K562 (cell line): ENCODE measurements around the gene RIPK3. TPM values are rescaled to one million over a fixed set of nuclear protein-coding genes. Genes with fewer than 3 reads are reported as not detected.

Experiments used
- ATAC-seq: fragments of 200-7000 bp; cut with Tn5 transposase; 3 replicates; pipeline ENCODE4 v1.9.1; 2020; ENCODE audit warnings: moderate library complexity
- BruUV-seq: library from RNA; stranded (reverse); fragments of 400-500 nt; replicated peaks from 2 replicates; lab custom pipeline; 2021; lab: Mats Ljungman, UMichigan
- CTCF ChIA-PET: fragments of 300-600 bp; formaldehyde crosslinking; extraction: SDS; loops from one replicate; lab custom pipeline; 2021; ENCODE audit warnings: low intra/inter-chr PET ratio; lab: Yijun Ruan, JAX
- POLR2A ChIA-PET: fragments of 300-600, 350-650 bp; sonication (Branson Sonifier 250); formaldehyde crosslinking; extraction: SDS; loops from one replicate; lab custom pipeline; 2021; ENCODE audit warnings: antibody characterized with exemption, inconsistent platforms; lab: Yijun Ruan, JAX
- DNase-seq, 4 experiments: peaks; one replicate each; pipeline versions ENCODE4 v3.0.0 to v3.0.0-alpha.2; 2011 to 2018; ENCODE audit warnings: low spot score in 3 of 4, mixed read lengths in 3 of 4; ENCODE audit errors: extremely low read depth in 1 of 4
- FAIRE-seq: peaks from 2 replicates; lab custom pipeline; 2011; peaks lifted over from hg19 to GRCh38; lab: Jason Lieb, UNC
- H2AFZ ChIP-seq: 2 replicates; pipeline ENCODE4 v1.6.0; 2011; ENCODE audit warnings: low read depth, low read length, control low read depth, inconsistent platforms
- H3K27ac ChIP-seq: fragments of 200-600 bp; 3 replicates; pipeline ENCODE4 v1.8.0; 2011; ENCODE audit warnings: low read depth, mild to moderate bottlenecking, control low read depth, inconsistent platforms, low read length, moderate library complexity, mixed read lengths; ENCODE audit errors: extremely low read depth
- H3K27me3 ChIP-seq, 2 experiments: fragments of 300-600 bp in 1 of 2; 2 replicates in 1 of 2; 3 replicates in 1 of 2; pipeline versions ENCODE4 v1.6.0 to v1.8.0; 2011; ENCODE audit warnings: inconsistent platforms in 2 of 2, low read length in 2 of 2, mild to moderate bottlenecking in 1 of 2, mixed read lengths in 1 of 2, moderate library complexity in 1 of 2; ENCODE audit not compliant: control insufficient read depth in 2 of 2, insufficient read depth in 2 of 2
- H3K36me3 ChIP-seq: fragments of 300-600 bp; 3 replicates; pipeline ENCODE4 v1.8.0; 2011; ENCODE audit warnings: mild to moderate bottlenecking, low read length, inconsistent platforms; ENCODE audit not compliant: control insufficient read depth, insufficient read depth
- H3K4me1 ChIP-seq, 2 experiments: fragments of 200-600 bp in 1 of 2; replicated peaks in 1 of 2; 2 replicates in 1 of 2; 3 replicates in 1 of 2; pipeline versions ENCODE4 v1.5.1 to v1.8.0; 2011; ENCODE audit warnings: inconsistent platforms in 2 of 2, low read length in 2 of 2, mild to moderate bottlenecking in 1 of 2, mixed read lengths in 1 of 2, moderate library complexity in 1 of 2; ENCODE audit not compliant: control insufficient read depth in 2 of 2, insufficient read depth in 2 of 2
- H3K4me2 ChIP-seq: 2 replicates; pipeline ENCODE4 v1.6.1; 2011; ENCODE audit warnings: low read length, control low read depth, inconsistent platforms, mixed read lengths; ENCODE audit not compliant: insufficient read depth
- H3K4me3 ChIP-seq: fragments of 200-600 bp; sonication (generic), shearing (Covaris generic); 2 replicates; pipeline ENCODE4 v1.5.1; 2016; ENCODE audit warnings: control low read depth, inconsistent platforms
- H3K79me2 ChIP-seq: fragments of 200-600 bp; 3 replicates; pipeline ENCODE4 v1.8.0; 2011; ENCODE audit warnings: low read length, inconsistent platforms; ENCODE audit not compliant: control insufficient read depth, insufficient read depth
- H3K9ac ChIP-seq, 2 experiments: 2 replicates each; pipeline versions ENCODE4 v1.6.0 to v1.6.1; 2011; ENCODE audit warnings: low read depth in 2 of 2, low read length in 2 of 2, control low read depth in 1 of 2, inconsistent platforms in 1 of 2, mild to moderate bottlenecking in 1 of 2, mixed read lengths in 1 of 2; ENCODE audit not compliant: insufficient read depth in 1 of 2
- H3K9me1 ChIP-seq: one replicate; pipeline ENCODE4 v1.6.0; 2011; ENCODE audit warnings: inconsistent platforms, mild to moderate bottlenecking, low read length, moderate library complexity; ENCODE audit not compliant: control insufficient read depth, insufficient read depth
- H3K9me3 ChIP-seq: replicated peaks from 2 replicates; pipeline ENCODE4 v1.5.1; 2011; ENCODE audit warnings: low read depth, low read length, inconsistent platforms; ENCODE audit not compliant: control insufficient read depth, insufficient read depth
- H4K20me1 ChIP-seq: replicated peaks from 2 replicates; pipeline ENCODE4 v1.6.1; 2011; ENCODE audit warnings: low read length, inconsistent platforms, mixed read lengths; ENCODE audit not compliant: control insufficient read depth, insufficient read depth
- CBX8 ChIP-seq: fragments of 200-600 bp; sonication (generic); IDR thresholded peaks from 2 replicates; pipeline ENCODE4 v1.6.1; 2012; ENCODE audit warnings: borderline replicate concordance, mixed run types, low read depth, mild to moderate bottlenecking, moderate library complexity, mixed read lengths, low read length, control low read depth, inconsistent platforms; ENCODE audit not compliant: poor library complexity, severe bottlenecking; ENCODE audit errors: extremely low read depth
- CREB1 ChIP-seq, 2 experiments: sonication (generic) in 1 of 2; formaldehyde crosslinking in 1 of 2; IDR thresholded peaks; 2 replicates each; pipeline versions ENCODE4 v1.6.1 to v1.8.0; 2012 to 2022; ENCODE audit warnings: inconsistent platforms in 1 of 2, mild to moderate bottlenecking in 1 of 2, missing genetic modification reagents in 1 of 2, moderate library complexity in 1 of 2
- SMAD1 ChIP-seq: fragments of 150-350 bp; IDR thresholded peaks from 2 replicates; pipeline ENCODE4 v1.6.1; 2014; ENCODE audit warnings: low read length, low read depth; ENCODE audit not compliant: partially characterized antibody
- SMAD4 ChIP-seq: fragments of 250-450 bp; sonication (Bioruptor Pico); conservative IDR thresholded peaks from 2 replicates; pipeline ENCODE4 v1.8.0; 2021; ENCODE audit warnings: inconsistent platforms, mild to moderate bottlenecking, moderate library complexity
- TRIM25 ChIP-seq: fragments of 450-650 bp; IDR thresholded peaks from 2 replicates; pipeline ENCODE4 v1.7.0; 2016; ENCODE audit warnings: borderline replicate concordance
- ZFX ChIP-seq: sonication (generic); formaldehyde crosslinking; IDR thresholded peaks from 2 replicates; pipeline ENCODE4 v1.8.0; 2022; ENCODE audit warnings: mild to moderate bottlenecking, missing genetic modification reagents, moderate library complexity
- ZNF384 ChIP-seq: IDR thresholded peaks from 2 replicates; pipeline ENCODE4 v1.6.1; 2012; ENCODE audit warnings: low read depth, low read length, improper control_type of control experiment
- ZNF655 ChIP-seq: fragments of 250-450 bp; sonication (Bioruptor Pico); IDR thresholded peaks from 2 replicates; pipeline ENCODE4 v1.5.0; 2021
- WGBS: fragments of 100-300 bp; shearing (Covaris generic); methylation state at CpG from one replicate; pipeline ENCODE4 v1.1.6; 2016; ENCODE audit warnings: low coverage, mixed read lengths; ENCODE audit not compliant: insufficient coverage; ENCODE audit errors: missing lambda C conversion rate; 5-methylcytosine and 5-hydroxymethylcytosine counted together
- in situ Hi-C: fragments of 300-500 bp; cut with MboI; formaldehyde crosslinking; loops from 4 replicates; pipeline ENCODE4 v1.15.0; 2018; ENCODE audit warnings: inconsistent platforms, mixed read lengths
- intact Hi-C: fragments of 100-400 bp; cut with micrococcal nuclease; formaldehyde crosslinking; loops from 2 replicates; pipeline ENCODE4 v1.14.2; 2022
- polyA plus RNA-seq, 8 experiments: library from polyadenylated mRNA; depleted of rRNA in 4 of 8; stranded (reverse) in 5 of 8; unstranded in 3 of 8; fragments of >200 nt; fragmentation: Nextera tagmentation in 2 of 8; fragmentation: Illumina TruSeq in 1 of 8; extraction: Ambion mirVana in 2 of 8; extraction: Trizol in 1 of 8; gene quantifications; 2 replicates each; pipeline versions ENCODE4 v1.2.1 to v1.2.3, GENCODE V29; 2011 to 2014; ENCODE audit warnings: inconsistent platforms in 1 of 8, missing spikeins in 1 of 8
- total RNA-seq, 7 experiments: library from RNA; depleted of rRNA in 6 of 7; stranded (reverse); fragments of >200 nt in 6 of 7; fragmentation: Illumina TruSeq in 2 of 7; extraction: Trizol in 2 of 7; gene quantifications; 2 replicates each; pipeline versions ENCODE4 v1.2.1 to v1.2.3, GENCODE V29; 2011 to 2021; ENCODE audit warnings: low replicate concordance in 1 of 7
- TF ChIP-seq, protein P1 (sequence below): sonication (generic); IDR thresholded peaks from 2 replicates; pipeline ENCODE4 v1.6.1; 2016
- TF ChIP-seq, protein P2 (sequence below): fragments of 200-800 bp; sonication (Bioruptor generic); IDR thresholded peaks from 2 replicates; pipeline ENCODE4 v1.6.1; 2017; ENCODE audit warnings: missing genetic modification characterization, missing compliant biosample characterization

Gene RIPK3
- total and polyA plus RNA-seq, 9 of the 15 experiments (the other 6 are each of a cell fraction or from before 2014, with no cell fraction given) = 0.03 to 0.43 (median 0.28) TPM; not detected in 3

DNA sequence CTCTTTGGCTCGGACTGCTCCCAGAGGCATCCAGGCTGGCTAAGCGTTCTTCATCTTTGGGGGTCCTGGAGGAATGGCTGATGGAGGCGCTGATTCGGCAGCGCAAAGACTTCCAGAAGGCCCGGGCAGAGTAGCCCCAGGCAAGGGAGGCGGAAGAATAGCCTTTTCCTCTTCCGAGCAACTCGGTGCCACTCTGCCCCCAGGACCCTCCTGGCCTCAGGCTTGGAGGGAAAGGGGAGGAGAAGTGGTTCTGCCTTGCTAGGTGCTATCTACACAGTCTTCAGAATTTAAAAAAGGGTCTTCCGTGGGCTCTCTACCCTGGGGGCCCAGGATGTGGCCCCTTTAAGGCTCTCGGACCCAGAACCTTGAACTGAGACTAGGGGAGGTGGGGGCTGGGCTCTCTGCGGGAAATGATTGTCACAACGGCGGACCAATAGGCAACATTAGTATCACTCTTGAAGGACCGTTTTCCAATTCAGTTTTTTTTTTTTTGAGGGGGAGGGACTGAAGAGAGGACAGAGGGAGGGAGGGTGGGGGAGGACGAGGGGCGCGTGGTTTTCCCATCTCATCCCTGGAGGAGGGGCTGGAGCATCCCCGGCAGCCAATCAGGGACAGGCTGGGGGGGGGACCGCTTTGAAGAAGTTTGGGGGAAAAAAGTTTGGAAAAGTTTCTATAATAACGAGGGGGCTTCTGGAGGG lies 27.9 kb upstream of the RIPK3 start, which contains the start of gene NFATC4 (continued):
- TF ChIP-seq, protein P1, sequence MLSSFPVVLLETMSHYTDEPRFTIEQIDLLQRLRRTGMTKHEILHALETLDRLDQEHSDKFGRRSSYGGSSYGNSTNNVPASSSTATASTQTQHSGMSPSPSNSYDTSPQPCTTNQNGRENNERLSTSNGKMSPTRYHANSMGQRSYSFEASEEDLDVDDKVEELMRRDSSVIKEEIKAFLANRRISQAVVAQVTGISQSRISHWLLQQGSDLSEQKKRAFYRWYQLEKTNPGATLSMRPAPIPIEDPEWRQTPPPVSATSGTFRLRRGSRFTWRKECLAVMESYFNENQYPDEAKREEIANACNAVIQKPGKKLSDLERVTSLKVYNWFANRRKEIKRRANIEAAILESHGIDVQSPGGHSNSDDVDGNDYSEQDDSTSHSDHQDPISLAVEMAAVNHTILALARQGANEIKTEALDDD = no peak
- TF ChIP-seq ZNF384 = peak; percentile 81

DNA sequence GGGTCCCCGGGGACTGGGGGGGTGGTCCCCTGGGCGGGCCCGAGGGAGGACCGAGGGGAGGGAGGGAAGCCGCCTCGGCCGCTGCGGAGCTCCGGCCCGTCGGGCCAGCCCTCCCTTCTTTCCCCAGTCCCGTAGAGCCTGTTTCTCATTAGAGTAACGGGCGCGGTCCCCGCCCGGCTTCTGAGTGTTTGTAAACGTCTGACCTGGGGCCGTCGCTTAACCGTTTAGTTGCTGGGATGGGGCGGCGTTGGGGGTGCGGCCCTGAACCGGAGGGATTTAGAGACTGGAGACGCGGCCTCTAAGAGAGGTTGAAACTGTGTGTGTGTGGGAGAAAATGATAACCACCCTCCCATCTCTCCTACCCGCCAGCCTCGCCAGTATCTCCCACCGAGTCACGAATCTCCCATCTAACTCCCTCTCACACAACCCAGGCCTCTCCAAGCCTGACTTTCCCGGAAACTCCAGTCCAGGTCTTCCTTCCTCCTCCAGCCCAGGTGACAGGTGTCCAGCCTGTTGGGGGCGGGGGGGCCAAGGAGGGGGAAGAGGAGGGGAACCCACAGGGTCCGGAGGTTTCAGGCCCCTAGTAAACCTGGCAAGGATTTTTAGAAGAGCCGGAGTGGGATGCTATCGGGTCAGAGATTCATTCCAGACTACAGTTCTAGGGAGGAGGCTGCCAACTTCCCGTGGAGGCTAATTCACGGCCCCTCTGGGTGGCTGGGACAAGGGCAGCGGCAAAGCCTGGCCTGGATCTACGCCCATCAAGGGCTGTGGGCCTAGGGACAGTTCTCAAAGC lies 27.1 kb upstream of the RIPK3 start:
- in situ Hi-C loops (no loop called here), intact Hi-C loops (loop anchor here (5.0 kb wide), 1 partner anchor 35 kb away; no protein-coding TSS in a partner anchor)
- peak; percentile 80 for FAIRE-seq
- CTCF ChIA-PET = no interaction called here
- Histone ChIP-seq H3K4me2 (peak overlapping the region; percentile 58), H3K36me3 (no peaks in the 10 kb centered on the region), H2AFZ (peak overlapping the region; percentile 61), H3K9me3 (no peaks in the 10 kb centered on the region), H3K79me2 (no peaks in the 10 kb centered on the region), H3K4me3 (peak overlapping the region; percentile 43), H3K27me3 (no peaks in the 10 kb centered on the region), H3K9ac (peak overlapping the region; percentile 55 to 84; a peak in 3 of 4 replicates), H3K4me1 (peaks cover 12 to 45% of the 10 kb centered on the region in 2 experiments; a peak in 4 of 5 replicates), H3K9me1 (no peaks in the 10 kb centered on the region), H4K20me1 (no peaks in the 10 kb centered on the region), H3K27ac (peak overlapping the region; percentile 69)
- BruUV-seq = no TSS peak
- peak; percentile 83 for ATAC-seq
- POLR2A ChIA-PET = interaction anchor here (0.6 to 1.2 kb wide), 3 partner anchors 12 to 27 kb away, joined by 3 to 4 read pairs (median 4); partner anchors contain the start of gene RIPK3
- DNase-seq = peak; percentile 54 to 77 (median 64)
- WGBS = 1% methylated on average over 21 of the region's 40 CpGs
- TF ChIP-seq ZFX (CRISPR knock-in tag) (peak; percentile 60), SMAD4 (CRISPR knock-in tag) (0 out of 2 replicates have a peak, but pooled peaks have one; percentile 14), CREB1 (IDR thresholded peaks at IDR 0.05) (no peak), CREB1 (CRISPR knock-in tag; IDR thresholded peaks at IDR 0.05) (no peak), ZNF655 (CRISPR knock-in tag) (no peak), TRIM25 (0 out of 2 replicates have a peak, but pooled peaks have one; percentile 19), CBX8 (no peak), SMAD1 (no peak)
- TF ChIP-seq, protein P2, sequence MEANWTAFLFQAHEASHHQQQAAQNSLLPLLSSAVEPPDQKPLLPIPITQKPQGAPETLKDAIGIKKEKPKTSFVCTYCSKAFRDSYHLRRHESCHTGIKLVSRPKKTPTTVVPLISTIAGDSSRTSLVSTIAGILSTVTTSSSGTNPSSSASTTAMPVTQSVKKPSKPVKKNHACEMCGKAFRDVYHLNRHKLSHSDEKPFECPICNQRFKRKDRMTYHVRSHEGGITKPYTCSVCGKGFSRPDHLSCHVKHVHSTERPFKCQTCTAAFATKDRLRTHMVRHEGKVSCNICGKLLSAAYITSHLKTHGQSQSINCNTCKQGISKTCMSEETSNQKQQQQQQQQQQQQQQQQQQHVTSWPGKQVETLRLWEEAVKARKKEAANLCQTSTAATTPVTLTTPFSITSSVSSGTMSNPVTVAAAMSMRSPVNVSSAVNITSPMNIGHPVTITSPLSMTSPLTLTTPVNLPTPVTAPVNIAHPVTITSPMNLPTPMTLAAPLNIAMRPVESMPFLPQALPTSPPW (CRISPR knock-in tag) = peak; percentile 48; the same call in 1 of the 2 replicates
